Adrenal gland (tissue), 12 donors: ENCODE data around the gene ZNF792. TPM values are rescaled to one million over a fixed set of nuclear protein-coding genes. Genes with fewer than 3 reads are reported as not detected.

Source experiments
- DNase-seq, 7 donors: peaks; one replicate each; pipeline ENCODE4 v3.0.0-alpha.2; 2019 to 2020
- H3K27ac ChIP-seq, 5 donors: fragments of 200-600 bp; sonication (generic) in 4 of 5; 1 replicate in 3 of 5; 2 replicates in 2 of 5; pipeline versions ENCODE4 v1.5.1 to v1.8.0; 2016 to 2020; ENCODE audit warnings: mild to moderate bottlenecking in 1 of 5
- H3K27me3 ChIP-seq: fragments of 200-600 bp; 2 replicates; pipeline ENCODE4 v1.8.0; 2021
- H3K36me3 ChIP-seq, 2 donors: fragments of 200-600 bp; replicated peaks in 1 of 2; 1 replicate in 1 of 2; 2 replicates in 1 of 2; pipeline versions ENCODE4 v1.5.1 to v1.8.0; 2018 to 2022
- H3K4me1 ChIP-seq, 2 donors: fragments of 200-600 bp; replicated peaks in 1 of 2; 1 replicate in 1 of 2; 2 replicates in 1 of 2; pipeline versions ENCODE4 v1.5.1 to v1.8.0; 2018 to 2021
- H3K4me3 ChIP-seq, 4 donors: fragments of 200-600 bp; sonication (generic) in 3 of 4; one replicate each; pipeline ENCODE4 v1.5.1; 2016 to 2018
- H3K9me3 ChIP-seq, 3 donors: fragments of 200-600 bp; sonication (generic) in 1 of 3; replicated peaks in 1 of 3; 1 replicate in 2 of 3; 2 replicates in 1 of 3; pipeline versions ENCODE4 v1.5.1 to v1.8.0; 2016 to 2021
- CTCF ChIP-seq, 6 experiments: fragments of 450-650 bp in 4 of 6; fragments of 200-600 bp in 2 of 6; sonication (generic) in 1 of 6; IDR thresholded peaks; 1 replicate in 5 of 6; 2 replicates in 1 of 6; pipeline versions ENCODE4 v1.5.1 to v1.8.0; 2016 to 2021; ENCODE audit warnings: antibody characterized with exemption in 6 of 6, mild to moderate bottlenecking in 2 of 6, moderate library complexity in 1 of 6
- POLR2A ChIP-seq, 2 donors: fragments of 450-650 bp; IDR thresholded peaks; one replicate each; pipeline ENCODE4 v1.6.1; 2017; ENCODE audit warnings: antibody characterized with exemption in 2 of 2, mild to moderate bottlenecking in 2 of 2, moderate library complexity in 1 of 2
- WGBS, 4 donors: extraction: QIAGEN DNeasy Blood & Tissue Kit in 2 of 4; methylation state at CpG; one replicate each; pipeline versions ENCODE4 v1.1.5 to v1.1.7; 2013 to 2017; 5-methylcytosine and 5-hydroxymethylcytosine counted together
- intact Hi-C, 2 donors: fragments of 100-400 bp; cut with DNase I; formaldehyde crosslinking; loops; one replicate each; pipeline versions ENCODE4 v1.14.1 to v1.15.0; 2022 to 2023
- polyA plus RNA-seq, 3 donors: library from polyadenylated mRNA; stranded (reverse); fragments of 200-250 nt in 2 of 3; fragments of 350-450 nt in 1 of 3; fragmentation: Illumina TruSeq in 1 of 3; extraction: RNeasy Lipid Tissue Mini Kit (QIAGEN cat#74804) in 1 of 3; gene quantifications; one replicate each; pipeline ENCODE4 v1.2.3, GENCODE V29; 2013 to 2014
- total RNA-seq, 9 donors: library from RNA; depleted of rRNA in 4 of 9; stranded (reverse); fragments of >200 nt in 4 of 9; fragments of 120-200 nt in 1 of 9; fragmentation: NEBNext Ultra II Directional in 1 of 9; extraction: Animal tissue kit (Norgen Biotek cat#: 25700) in 1 of 9; gene quantifications; one replicate each; pipeline versions ENCODE4 v1.1.0 to v1.2.4, GENCODE V29; 2013 to 2023
- donor health status: healthy with polysubstance abuse.
- donor health status: Bipolar disorder and iron deficiency.
- donor health status: DM: yes; HTN: yes; CAD: no.
- donor health status: DM: no; HTN: no; CAD: no.
- donor health status: DM: no; HTN: no; CAD: no.
- donor health status: DM: yes; HTN: yes; CAD: no.

Gene ZNF792
- total and polyA plus RNA-seq, 12 donors, result 0.61 to 8.4 (median 6.5) TPM

- intact Hi-C loops, result no loop called here
- H3K4me1 ChIP-seq, result peaks cover 5 to 8% of the 10 kb centered on the region in 2 donors
- TF ChIP-seq POLR2A (IDR thresholded peaks at IDR 0.05) (no peak), CTCF (IDR thresholded peaks at IDR 0.05) (no peak)
- WGBS, 4 donors, result 93 to 99% (median 97%) methylated on average over 21 to 22 of the region's 22 CpGs
- DNase-seq, result peak in 1 of 7 donors; percentile 7
- no peak overlapping the region for H3K4me3 ChIP-seq
- no peaks in the 10 kb centered on the region for H3K27me3 ChIP-seq
- no peak overlapping the region for H3K27ac ChIP-seq
- peaks cover 0 to 26% of the 10 kb centered on the region in 2 donors for H3K36me3 ChIP-seq
- peaks cover 0 to 58% (median 9%) of the 10 kb centered on the region in 3 donors for H3K9me3 ChIP-seq
These were observed 5.9 kb downstream of the ZNF792 start for GRCh38 chr19:34957830-34958751.

GRCh38 chr19:34953092-34953491 is 10.9 kb downstream of the ZNF792 start:
- Histone ChIP-seq H3K27me3 (no peaks in the 10 kb centered on the region), H3K27ac (no peak overlapping the region), H3K4me1 (no peaks in the 10 kb centered on the region), H3K9me3 (peaks cover 3 to 37% (median 21%) of the 10 kb centered on the region in 3 donors), H3K4me3 (no peak overlapping the region), H3K36me3 (peaks cover 0 to 4% of the 10 kb centered on the region in 2 donors)
- intact Hi-C loops, result no loop called here
- DNase-seq, result no peak
- TF ChIP-seq POLR2A (IDR thresholded peaks at IDR 0.05) (no peak), CTCF (IDR thresholded peaks at IDR 0.05) (no peak)

GRCh38 chr19:34943861-34944573 is 20.0 kb downstream of the ZNF792 start:
- H3K27me3 ChIP-seq, result no peaks in the 10 kb centered on the region
- TF ChIP-seq POLR2A (IDR thresholded peaks at IDR 0.05) (no peak), CTCF (IDR thresholded peaks at IDR 0.05) (no peak)
- no peak overlapping the region for H3K4me3 ChIP-seq
- H3K4me1 ChIP-seq, result no peaks in the 10 kb centered on the region
- WGBS, 4 donors, result 92 to 98% (median 95%) methylated on average over 13 of the region's 13 CpGs
- intact Hi-C loops, result no loop called here
- peaks cover 0 to 49% (median 0%) of the 10 kb centered on the region in 3 donors for H3K9me3 ChIP-seq
- H3K27ac ChIP-seq, result no peak overlapping the region
- peaks cover 0 to 3% of the 10 kb centered on the region in 2 donors for H3K36me3 ChIP-seq
- no peak for DNase-seq

- 85 to 93% (median 92%) methylated on average over 7 to 10 of the region's 10 CpGs for WGBS, 4 donors
- Histone ChIP-seq H3K27ac (no peak overlapping the region), H3K27me3 (no peaks in the 10 kb centered on the region), H3K4me1 (no peaks in the 10 kb centered on the region), H3K36me3 (peaks cover 0 to 11% of the 10 kb centered on the region in 2 donors), H3K9me3 (peaks cover 0 to 22% (median 0%) of the 10 kb centered on the region in 3 donors), H3K4me3 (no peak overlapping the region)
- DNase-seq, result no peak
- intact Hi-C loops, result no loop called here
- TF ChIP-seq POLR2A (IDR thresholded peaks at IDR 0.05) (no peak), CTCF (IDR thresholded peaks at IDR 0.05) (no peak)
These were observed 25.1 kb downstream of the ZNF792 start for GRCh38 chr19:34938886-34939285.
